22Rv1 (cell line): Measurements from ENCODE around the gene PNKP.

ENCODE experiments used
- ZFX ChIP-seq: fragments of 450-650 bp; IDR thresholded peaks from 2 replicates; pipeline ENCODE4 v1.6.1; 2017; ENCODE audit warnings: antibody characterized with exemption, borderline replicate concordance
- TF ChIP-seq, protein P1 (sequence below): fragments of 450-650 bp; IDR thresholded peaks from 2 replicates; pipeline ENCODE4 v1.5.1; 2017; ENCODE audit warnings: mild to moderate bottlenecking

GRCh38 chr19:49887037-49887664 is 19.8 kb upstream of the PNKP start:
- TF ChIP-seq, protein P1, sequence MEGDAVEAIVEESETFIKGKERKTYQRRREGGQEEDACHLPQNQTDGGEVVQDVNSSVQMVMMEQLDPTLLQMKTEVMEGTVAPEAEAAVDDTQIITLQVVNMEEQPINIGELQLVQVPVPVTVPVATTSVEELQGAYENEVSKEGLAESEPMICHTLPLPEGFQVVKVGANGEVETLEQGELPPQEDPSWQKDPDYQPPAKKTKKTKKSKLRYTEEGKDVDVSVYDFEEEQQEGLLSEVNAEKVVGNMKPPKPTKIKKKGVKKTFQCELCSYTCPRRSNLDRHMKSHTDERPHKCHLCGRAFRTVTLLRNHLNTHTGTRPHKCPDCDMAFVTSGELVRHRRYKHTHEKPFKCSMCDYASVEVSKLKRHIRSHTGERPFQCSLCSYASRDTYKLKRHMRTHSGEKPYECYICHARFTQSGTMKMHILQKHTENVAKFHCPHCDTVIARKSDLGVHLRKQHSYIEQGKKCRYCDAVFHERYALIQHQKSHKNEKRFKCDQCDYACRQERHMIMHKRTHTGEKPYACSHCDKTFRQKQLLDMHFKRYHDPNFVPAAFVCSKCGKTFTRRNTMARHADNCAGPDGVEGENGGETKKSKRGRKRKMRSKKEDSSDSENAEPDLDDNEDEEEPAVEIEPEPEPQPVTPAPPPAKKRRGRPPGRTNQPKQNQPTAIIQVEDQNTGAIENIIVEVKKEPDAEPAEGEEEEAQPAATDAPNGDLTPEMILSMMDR, result no peak
- TF ChIP-seq ZFX, result no peak
